SW480 (cell line): ENCODE results near the gene PGF.

Experiments
- DNase-seq: peaks from one replicate; pipeline ENCODE4 v3.0.0-alpha.2; 2016; ENCODE audit warnings: low spot score

The PGF gene

GRCh38 chr14:74978416-74978947, 23.1 kb upstream of the PGF start:
- DNase-seq: no peak

GRCh38 chr14:74977901-74978385, 22.5 kb upstream of the PGF start:
- DNase-seq: no peak

GRCh38 chr14:74977164-74977900, 21.9 kb upstream of the PGF start:
- no peak for DNase-seq

DNA sequence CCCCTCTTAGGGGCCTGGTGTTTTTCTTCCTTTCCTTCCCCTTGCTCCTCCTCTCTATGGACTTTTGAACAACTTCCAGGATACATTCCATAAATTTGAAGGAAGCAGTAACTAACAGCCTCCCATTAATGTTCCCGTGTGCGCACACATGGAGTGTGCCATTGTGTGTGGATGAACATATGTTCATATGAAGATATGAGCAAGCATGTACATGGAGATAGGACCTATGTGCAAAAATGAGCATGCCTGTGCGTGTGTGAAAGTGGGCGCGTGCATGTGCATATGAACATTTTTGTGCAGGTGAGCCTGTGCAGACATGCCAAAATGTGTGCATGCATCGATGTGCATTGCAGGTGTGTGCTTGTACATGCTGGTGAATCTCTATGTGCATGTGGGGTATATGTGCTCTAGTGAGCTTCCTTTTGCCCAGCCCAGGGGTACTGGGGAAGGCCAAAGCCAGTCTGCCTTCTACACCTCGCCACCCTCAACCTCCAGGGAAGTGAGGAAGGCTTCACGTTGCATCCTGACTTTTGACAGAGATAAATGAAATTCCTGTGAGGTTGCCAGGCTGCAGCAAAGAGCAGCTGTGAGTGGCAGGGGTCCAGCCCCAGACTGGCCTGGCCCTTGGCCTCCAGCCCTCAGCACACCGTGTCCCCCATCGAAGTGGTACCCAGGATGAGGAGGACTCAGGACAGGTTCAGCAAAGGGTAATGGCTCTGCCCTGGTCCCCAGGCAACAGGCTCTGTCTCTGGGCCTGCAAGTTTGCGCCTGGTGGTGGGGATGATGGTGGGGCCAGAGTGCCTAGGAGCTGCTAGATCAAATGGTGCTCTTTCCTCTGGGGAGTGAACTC, 21.1 kb upstream of the PGF start:
- DNase-seq: no peak

- no peak for DNase-seq
Observed at GRCh38 chr14:74975059-74975810, 19.8 kb upstream of the PGF start.

DNA sequence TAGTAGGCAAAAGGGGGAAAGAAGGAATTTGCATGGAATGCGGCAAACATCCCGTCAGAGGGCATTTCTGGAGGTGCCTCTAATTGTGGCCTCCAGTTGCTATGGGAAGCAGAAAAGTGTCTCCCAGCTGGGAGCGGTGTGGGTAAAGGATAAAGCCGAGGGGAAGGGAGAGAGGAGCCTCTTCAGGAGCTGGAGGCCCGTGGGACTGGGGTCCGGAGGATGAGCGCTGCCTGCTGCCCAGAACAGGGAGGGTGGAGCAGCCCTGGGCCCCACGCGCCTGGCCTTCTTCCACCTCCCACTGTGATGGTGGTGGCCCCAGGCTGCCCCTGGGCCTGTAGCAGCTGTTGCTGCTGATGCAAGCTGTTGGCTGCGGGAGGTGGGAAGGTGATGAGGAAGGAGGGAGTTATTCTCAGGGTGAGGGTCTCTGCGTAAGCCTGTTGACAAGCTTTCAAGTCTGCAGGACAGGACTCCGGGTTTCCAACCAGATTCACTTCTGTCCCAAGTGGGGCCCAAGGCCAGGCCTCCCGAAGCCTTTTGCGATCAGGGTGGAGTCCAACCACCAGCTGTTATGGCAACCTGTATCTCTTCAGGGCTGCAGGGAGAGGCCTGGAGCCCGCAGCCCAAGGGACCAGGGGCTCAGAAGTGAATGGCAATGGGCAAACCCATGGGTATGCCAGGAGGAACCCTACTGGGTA, 19.1 kb upstream of the PGF start:
- no peak for DNase-seq

- no peak for DNase-seq
Observed at GRCh38 chr14:74973905-74974363, 18.5 kb upstream of the PGF start.

DNA sequence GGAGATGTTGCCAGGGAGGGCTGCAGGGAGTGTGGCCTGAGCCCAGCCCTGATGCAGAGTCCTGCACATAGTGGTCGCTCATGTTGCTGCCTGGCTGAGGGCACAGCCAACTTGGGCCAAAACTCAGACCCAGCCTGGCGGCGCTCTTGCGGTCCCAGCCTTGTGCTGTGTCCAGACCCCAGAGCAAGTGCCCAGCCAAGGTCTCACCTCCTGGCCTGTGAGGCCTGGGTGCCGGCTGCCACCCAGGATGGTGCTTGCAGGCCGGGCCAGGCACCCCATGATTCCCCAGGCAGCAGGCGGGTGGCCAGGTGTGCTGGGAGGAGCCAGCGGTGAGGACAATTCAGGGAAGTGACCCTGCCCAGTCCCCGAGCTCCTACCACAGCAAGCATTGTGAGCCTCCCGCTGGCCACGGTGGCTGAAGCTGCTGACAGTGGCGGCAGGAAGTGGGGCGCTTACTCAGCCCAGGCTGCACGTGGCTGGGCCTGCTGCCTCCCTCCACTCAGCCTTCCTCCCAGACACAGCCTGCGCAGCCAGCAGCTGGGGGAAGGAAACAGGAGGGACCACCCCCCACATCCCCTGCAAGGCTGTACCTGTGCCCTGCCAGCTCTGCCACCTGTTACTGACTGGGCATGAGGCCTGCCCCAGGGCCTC, 17.7 kb upstream of the PGF start:
- DNase-seq: no peak

- DNase-seq: no peak
Observed at GRCh38 chr14:74968811-74969210, 13.4 kb upstream of the PGF start.

DNA sequence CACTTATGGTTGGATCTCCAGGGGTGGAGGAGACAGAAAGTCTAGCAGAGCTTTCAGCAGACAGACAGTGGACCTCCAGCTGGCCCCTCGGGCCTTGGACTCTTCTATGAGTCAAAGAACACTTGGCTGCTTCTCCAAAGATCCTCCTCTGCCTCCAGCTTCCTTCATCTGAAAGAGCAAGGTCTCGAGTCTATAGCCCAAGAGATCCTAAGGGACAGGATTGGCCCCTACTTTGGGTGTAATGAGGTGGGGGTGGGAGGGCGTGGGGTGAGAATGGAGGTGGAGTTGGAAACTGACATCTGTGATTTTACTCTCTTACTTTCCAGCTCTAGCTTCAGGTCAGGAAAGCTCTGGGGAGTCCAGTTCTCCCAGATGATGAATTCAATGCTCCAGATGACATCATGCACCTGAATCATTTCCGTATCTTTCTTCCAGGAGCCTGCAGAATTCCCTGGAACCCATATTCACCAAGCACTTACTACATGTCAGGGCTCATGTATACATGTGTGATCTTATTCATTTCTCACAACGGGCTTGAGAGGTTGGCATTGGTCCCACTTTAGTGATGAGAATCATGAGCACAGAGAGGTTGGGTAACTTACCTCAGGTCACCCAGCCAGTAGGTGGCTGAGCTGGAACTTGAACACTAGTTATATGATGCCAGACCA, 10.2 kb upstream of the PGF start:
- no peak for DNase-seq

GRCh38 chr14:74964787-74965485, 9.5 kb upstream of the PGF start:
- DNase-seq: no peak

DNA sequence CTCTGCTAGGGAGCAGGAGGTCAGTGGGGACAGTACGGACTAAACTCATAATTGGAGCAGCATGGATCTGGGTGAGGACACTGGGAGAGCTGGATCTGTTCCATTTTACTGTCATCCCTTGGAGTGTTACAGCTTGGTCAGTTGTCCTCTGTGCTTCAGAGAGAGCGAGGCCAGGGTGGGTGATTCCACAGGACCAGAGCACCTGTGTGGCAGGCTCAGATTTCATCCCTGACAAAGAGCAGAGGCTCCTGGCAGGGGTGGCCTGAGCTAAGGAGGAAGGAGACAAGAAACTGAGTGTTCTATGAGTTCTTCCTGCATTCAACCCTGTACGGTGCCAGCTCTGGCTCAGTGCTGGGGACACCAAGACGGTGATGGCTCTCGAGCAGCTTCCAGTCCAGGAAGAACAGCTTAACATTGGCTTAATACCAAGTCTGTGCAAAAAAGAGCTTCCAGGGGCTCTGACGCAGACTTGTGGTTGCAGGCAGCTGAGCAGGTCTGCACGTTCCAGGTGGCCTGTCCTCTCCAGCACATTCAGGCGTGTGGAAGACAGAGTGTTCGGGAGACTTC, 8.4 kb upstream of the PGF start:
- DNase-seq: no peak

DNA sequence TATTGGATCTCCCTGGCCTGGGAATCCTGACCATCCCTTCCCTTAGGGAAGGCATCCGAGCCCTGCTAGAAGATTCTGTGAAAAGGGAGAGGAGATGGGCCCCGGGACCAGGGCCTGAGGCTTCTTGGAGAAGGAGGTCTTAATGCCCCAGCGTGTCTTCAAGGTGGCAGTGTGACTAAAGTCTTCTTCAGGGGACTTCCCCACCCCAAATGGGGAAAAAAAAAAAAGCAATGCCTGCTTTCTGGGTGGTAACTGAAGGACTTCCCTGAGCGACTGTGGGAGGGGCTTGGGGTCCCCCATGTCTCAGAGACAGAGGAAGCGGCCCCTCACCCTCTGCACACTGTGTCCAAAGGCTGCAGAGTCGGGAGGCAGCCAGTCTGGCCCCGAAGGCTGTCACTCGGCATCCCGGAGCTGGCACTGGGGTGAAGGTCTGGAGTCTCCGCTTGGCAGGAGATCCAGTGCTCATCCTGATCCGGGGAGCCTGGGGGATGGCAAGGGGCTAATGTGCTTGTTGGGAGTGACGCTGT, 7.8 kb upstream of the PGF start:
- DNase-seq: no peak

GRCh38 chr14:74962493-74962892, 7.1 kb upstream of the PGF start:
- no peak for DNase-seq

- no peak for DNase-seq
Observed at GRCh38 chr14:74962046-74962445, 6.6 kb upstream of the PGF start.

- no peak for DNase-seq
Observed at GRCh38 chr14:74961238-74961911, 6.0 kb upstream of the PGF start.

DNA sequence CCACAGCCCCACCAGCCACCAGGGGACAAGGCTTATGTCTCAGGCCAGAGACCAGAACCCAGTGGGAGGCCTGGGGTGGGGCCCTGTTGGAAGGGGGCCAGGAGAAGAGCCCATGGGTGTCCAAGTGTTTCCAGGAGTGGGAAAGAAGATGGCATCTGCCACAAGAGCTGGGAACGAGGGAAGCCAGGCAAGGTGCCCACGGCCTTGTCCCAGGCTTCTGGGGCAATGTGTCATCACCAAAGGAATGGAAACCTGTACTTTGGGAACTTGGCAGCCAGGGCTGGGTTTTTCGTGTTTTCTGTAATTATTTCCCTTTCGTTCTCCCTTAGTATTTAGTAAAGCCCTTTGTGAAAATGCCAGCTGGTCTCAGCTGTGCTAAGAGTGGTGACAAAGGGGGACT, 5.3 kb upstream of the PGF start:
- DNase-seq: no peak

DNA sequence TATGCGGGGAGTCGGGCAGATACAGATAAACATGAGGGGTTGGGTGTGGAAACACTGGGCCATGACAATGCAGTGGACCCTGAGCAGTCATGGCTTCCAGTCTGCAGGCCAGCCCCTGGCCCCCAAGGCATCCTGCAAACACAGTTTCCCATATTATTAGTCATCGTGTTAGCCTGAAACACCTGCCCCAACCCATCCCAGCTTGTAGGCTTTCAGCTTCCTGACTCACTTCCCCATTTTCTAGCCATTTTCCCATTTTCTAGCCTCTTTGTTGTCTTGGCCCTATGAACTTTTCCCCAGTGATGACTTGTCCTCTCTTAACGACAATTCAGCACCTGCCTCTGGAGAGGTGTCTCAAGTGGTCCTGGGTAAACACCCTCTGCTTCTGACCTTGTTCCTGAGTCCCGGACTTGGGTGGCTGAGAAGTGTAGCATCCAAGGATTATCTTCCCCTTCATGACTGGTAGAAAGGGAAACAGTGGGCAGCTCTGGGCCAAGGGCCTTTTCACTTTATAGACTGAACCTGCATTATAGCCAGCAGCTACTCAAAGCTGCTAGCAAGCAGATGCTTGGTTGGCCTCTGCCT, 4.3 kb upstream of the PGF start:
- DNase-seq: no peak
